Spleen (tissue), 11 donors: ENCODE results near the gene NSD2. TPM values are rescaled to one million over a fixed set of nuclear protein-coding genes. Genes with fewer than 3 reads are reported as not detected.
"Not testable (repeated sequence)": the region's sequence is repeated elsewhere in the genome, so short reads cannot be mapped to it uniquely, and the experiment has no call there.

Source experiments
- DNase-seq: peaks from one replicate; pipeline ENCODE4 v3.0.0-alpha.2; 2020
- H3K27ac ChIP-seq, 8 donors: fragments of 200-600 bp; sonication (generic) in 7 of 8; 1 replicate in 4 of 8; 2 replicates in 4 of 8; pipeline versions ENCODE4 v1.5.0 to v1.8.0; 2016 to 2021; ENCODE audit warnings: inconsistent platforms in 4 of 8, mild to moderate bottlenecking in 4 of 8, moderate library complexity in 1 of 8
- H3K27me3 ChIP-seq, 7 donors: fragments of 200-600 bp; sonication (generic) in 6 of 7; replicated peaks in 1 of 7; 1 replicate in 4 of 7; 2 replicates in 3 of 7; pipeline versions ENCODE4 v1.5.0 to v1.8.0; 2016 to 2021; ENCODE audit warnings: inconsistent platforms in 3 of 7, mild to moderate bottlenecking in 1 of 7
- H3K36me3 ChIP-seq, 6 donors: fragments of 200-600 bp; sonication (generic) in 5 of 6; 1 replicate in 4 of 6; 2 replicates in 2 of 6; pipeline versions ENCODE4 v1.5.0 to v1.8.0; 2016 to 2021; ENCODE audit warnings: inconsistent platforms in 2 of 6
- H3K4me1 ChIP-seq, 6 donors: fragments of 200-600 bp; sonication (generic) in 5 of 6; 1 replicate in 3 of 6; 2 replicates in 3 of 6; pipeline versions ENCODE4 v1.5.0 to v1.8.0; 2016 to 2021; ENCODE audit warnings: inconsistent platforms in 3 of 6
- H3K4me3 ChIP-seq, 8 donors: fragments of 200-600 bp; sonication (generic) in 7 of 8; 1 replicate in 4 of 8; 2 replicates in 4 of 8; pipeline versions ENCODE4 v1.5.0 to v1.8.0; 2016 to 2021; ENCODE audit warnings: inconsistent platforms in 4 of 8, mild to moderate bottlenecking in 4 of 8, moderate library complexity in 2 of 8
- H3K9me3 ChIP-seq, 8 donors: fragments of 200-600 bp; sonication (generic) in 7 of 8; 1 replicate in 4 of 8; 2 replicates in 4 of 8; pipeline versions ENCODE4 v1.5.0 to v1.8.0; 2016 to 2021; ENCODE audit warnings: inconsistent platforms in 4 of 8
- CTCF ChIP-seq, 11 experiments: fragments of 200-600 bp in 7 of 11; fragments of 450-650 bp in 4 of 11; sonication (generic) in 4 of 11; IDR thresholded peaks in 8 of 11; conservative IDR thresholded peaks in 3 of 11; 1 replicate in 7 of 11; 2 replicates in 4 of 11; pipeline versions ENCODE4 v1.4.0 to v1.8.0; 2016 to 2021; ENCODE audit warnings: antibody characterized with exemption in 11 of 11, inconsistent platforms in 4 of 11, mild to moderate bottlenecking in 1 of 11
- POLR2A ChIP-seq, 3 donors: fragments of 450-650 bp; IDR thresholded peaks; one replicate each; pipeline ENCODE4 v1.5.1; 2017; ENCODE audit warnings: antibody characterized with exemption in 3 of 3, mild to moderate bottlenecking in 1 of 3
- POLR2AphosphoS5 ChIP-seq, 3 donors: sonication (generic); formaldehyde crosslinking; IDR thresholded peaks; one replicate each; pipeline ENCODE4 v1.5.1; 2017; ENCODE audit warnings: antibody characterized with exemption in 3 of 3
- WGBS, 5 donors: extraction: QIAGEN DNeasy Blood & Tissue Kit in 3 of 5; methylation state at CpG; one replicate each; pipeline versions ENCODE4 v1.1.5 to v1.1.7; 2013 to 2018; 5-methylcytosine and 5-hydroxymethylcytosine counted together
- intact Hi-C: fragments of 100-400 bp; cut with DNase I; formaldehyde crosslinking; loops from one replicate; pipeline ENCODE4 v1.15.0; 2023; ENCODE audit warnings: low total_unique reads
- microRNA-seq, 3 donors: library from miRNA; unstranded; fragments of <30 nt; microRNA quantifications; one replicate each; pipeline versions ENCODE4 to v1.1.0, GENCODE V29; 2019 to 2020
- polyA plus RNA-seq, 3 donors: library from polyadenylated mRNA; stranded (reverse); fragments of 200-250 nt; gene quantifications; one replicate each; pipeline ENCODE4 v1.2.1, GENCODE V29; 2013
- small RNA-seq, 4 donors: library from RNA; depleted of rRNA; stranded (forward); fragments of <200 nt; gene quantifications; one replicate each; pipeline ENCODE3, GENCODE V24; 2016
- total RNA-seq, 7 donors: library from RNA; depleted of rRNA in 3 of 7; stranded (reverse); fragments of >200 nt in 3 of 7; fragmentation: NEBNext Ultra II Directional in 4 of 7; extraction: Animal tissue kit (Norgen Biotek cat#: 25700) in 4 of 7; gene quantifications; one replicate each; pipeline versions ENCODE4 v1.1.0 to v1.2.1, GENCODE V29; 2016 to 2021
- donor health status: healthy with polysubstance abuse.
- donor health status: DM: no; HTN: no; CAD: no; lungs with moderate emphysema.
- donor health status: DM: no; HTN: no; CAD: no.
- donor health status: Bipolar disorder and iron deficiency.
- donor health status: healthy.
- donor health status: DM: no; HTN: no; CAD: no.
- donor health status: DM: yes; HTN: yes; CAD: no.

The NSD2 gene
- total and polyA plus RNA-seq, 10 donors: 7.1 to 58.9 (median 47.8) TPM

GRCh38 chr4:2024683-2025082 lies 153.5 kb downstream of the NSD2 start:
- Histone ChIP-seq H3K36me3 (no peaks in the 10 kb centered on the region), H3K4me3 (no peak overlapping the region), H3K27ac (no peak overlapping the region), H3K27me3 (peaks cover 0 to 50% (median 7%) of the 10 kb centered on the region in 7 donors), H3K9me3 (peaks cover 0 to 18% (median 12%) of the 10 kb centered on the region in 8 donors), H3K4me1 (no peaks in the 10 kb centered on the region)
- no peak for DNase-seq
- intact Hi-C loops: no loop called here
- no peak for TF ChIP-seq POLR2AphosphoS5 (IDR thresholded peaks at IDR 0.05)
- TF ChIP-seq POLR2A (IDR thresholded peaks at IDR 0.05): no peak
- TF ChIP-seq CTCF (IDR thresholded peaks at IDR 0.05 in 8 of 11, conservative IDR thresholded peaks at IDR 0.05 in 3 of 11): no peak

GRCh38 chr4:2025817-2026216 lies 154.6 kb downstream of the NSD2 start:
- H3K4me1 ChIP-seq: no peaks in the 10 kb centered on the region
- no peak overlapping the region for H3K4me3 ChIP-seq
- intact Hi-C loops: no loop called here
- TF ChIP-seq POLR2A (IDR thresholded peaks at IDR 0.05): no peak
- no peak for TF ChIP-seq CTCF (IDR thresholded peaks at IDR 0.05 in 8 of 11, conservative IDR thresholded peaks at IDR 0.05 in 3 of 11)
- no peak overlapping the region for H3K27ac ChIP-seq
- H3K27me3 ChIP-seq: peaks cover 0 to 47% (median 7%) of the 10 kb centered on the region in 7 donors
- H3K9me3 ChIP-seq: peaks cover 0 to 18% (median 12%) of the 10 kb centered on the region in 8 donors
- H3K36me3 ChIP-seq: no peaks in the 10 kb centered on the region
- DNase-seq: no peak

- intact Hi-C loops, H3K27ac ChIP-seq, H3K4me3 ChIP-seq, DNase-seq, H3K36me3 ChIP-seq, H3K4me1 ChIP-seq: not testable (repeated sequence)
- peaks cover 0 to 39% (median 2%) of the 10 kb centered on the region in 7 donors for H3K27me3 ChIP-seq
- H3K9me3 ChIP-seq: peaks cover 0 to 18% (median 12%) of the 10 kb centered on the region in 8 donors
- 84 to 92% (median 85%) methylated on average over 4 of the region's 4 CpGs for WGBS, 5 donors
Measured at GRCh38 chr4:2027120-2027519, 155.9 kb downstream of the NSD2 start.

- H3K27me3 ChIP-seq: peaks cover 0 to 50% (median 0%) of the 10 kb centered on the region in 7 donors
- H3K27ac ChIP-seq, H3K36me3 ChIP-seq, DNase-seq, intact Hi-C loops, H3K9me3 ChIP-seq, H3K4me3 ChIP-seq, H3K4me1 ChIP-seq: not testable (repeated sequence)
Measured at GRCh38 chr4:2031161-2031560, 160.0 kb downstream of the NSD2 start.

Small RNA genes lying within 50 kb of the gene (microRNA-seq; reads per million reads assigned to microRNA genes)
- 0.28 to 0.36 (median 0.35) reads per million in 3 donors for gene MIR943

Small RNA genes lying within 50 kb of the gene (small RNA-seq; reads per million reads assigned to genes)
- gene SCARNA22: 24.4 to 164 (median 30.0) reads per million in 4 donors

Other genes starting within 250 kb of the NSD2 start
- 1 to 10 TPM in 6 of 7 donors, under 1 TPM in 1; 0.60 to 4.3 (median 1.9) TPM for gene FAM53A, start 187.1 kb upstream of the NSD2 start, total RNA-seq
- gene FAM53A, start 187.1 kb upstream of the NSD2 start, polyA plus RNA-seq: 1 to 10 TPM; 1.2 to 2.7 (median 2.4) TPM
- 10 to 100 TPM; 29.0 to 52.0 (median 34.4) TPM for gene SLBP, start 159.1 kb upstream of the NSD2 start, total RNA-seq
- gene SLBP, start 159.1 kb upstream of the NSD2 start, polyA plus RNA-seq: 10 to 100 TPM; 24.0 to 41.9 (median 35.0) TPM
- gene TMEM129, start 150.1 kb upstream of the NSD2 start, total RNA-seq: 10 to 100 TPM; 24.2 to 51.0 (median 34.7) TPM
- gene TMEM129, start 150.1 kb upstream of the NSD2 start, polyA plus RNA-seq: 10 to 100 TPM; 17.2 to 32.7 (median 21.9) TPM
- gene TACC3, start 149.9 kb upstream of the NSD2 start, total RNA-seq: 10 to 100 TPM; 33.3 to 84.4 (median 56.5) TPM
- 10 to 100 TPM; 49.7 to 56.6 (median 50.3) TPM for gene TACC3, start 149.9 kb upstream of the NSD2 start, polyA plus RNA-seq
- 1 to 10 TPM; 1.6 to 7.5 (median 4.0) TPM for gene FGFR3, start 78.1 kb upstream of the NSD2 start, total RNA-seq
- gene FGFR3, start 78.1 kb upstream of the NSD2 start, polyA plus RNA-seq: 1 to 10 TPM; 1.0 to 4.8 (median 1.5) TPM
- 10 to 100 TPM; 33.2 to 47.7 (median 36.3) TPM for gene LETM1, start 15.2 kb upstream of the NSD2 start, total RNA-seq
- gene LETM1, start 15.2 kb upstream of the NSD2 start, polyA plus RNA-seq: 10 to 100 TPM in 1 of 3 donors, 1 to 10 TPM in 2; 6.5 to 16.9 (median 7.8) TPM
- gene NELFA, start 137.6 kb downstream of the NSD2 start, total RNA-seq: 10 to 100 TPM; 20.2 to 36.6 (median 31.5) TPM
- 10 to 100 TPM; 19.9 to 29.6 (median 20.1) TPM for gene NELFA, start 137.6 kb downstream of the NSD2 start, polyA plus RNA-seq
- gene NAT8L, start 187.9 kb downstream of the NSD2 start, total RNA-seq: 1 to 10 TPM in 4 of 7 donors, under 1 TPM in 3; 0.50 to 3.1 (median 1.3) TPM
- gene NAT8L, start 187.9 kb downstream of the NSD2 start, polyA plus RNA-seq: under 1 TPM; 0.13 to 0.80 (median 0.29) TPM